ENCODE results near the gene PKD1.

PKD1 gene

GRCh38 chr16:2174396-2175131 is 38.9 kb upstream of the PKD1 start:
- no peak for FAIRE-seq
- TF ChIP-seq POLR2A (IDR thresholded peaks at IDR 0.05; ENCODE audit: low read depth, low read length): no peak
- DNase-seq (ENCODE audit: insufficient read length, low spot score): no peak

- FAIRE-seq (no peak), DNase-seq (ENCODE audit: insufficient read length, low spot score) (no peak)
- no peak for TF ChIP-seq POLR2A (IDR thresholded peaks at IDR 0.05; ENCODE audit: low read depth, low read length)
Measured at GRCh38 chr16:2173916-2174315, 38.2 kb upstream of the PKD1 start.

GRCh38 chr16:2173366-2173765 is 37.7 kb upstream of the PKD1 start:
- no peak for FAIRE-seq
- TF ChIP-seq POLR2A (IDR thresholded peaks at IDR 0.05; ENCODE audit: low read depth, low read length): no peak
- no peak for DNase-seq (ENCODE audit: insufficient read length, low spot score)

- DNase-seq (ENCODE audit: insufficient read length, low spot score) (no peak), FAIRE-seq (no peak)
- TF ChIP-seq POLR2A (IDR thresholded peaks at IDR 0.05; ENCODE audit: low read depth, low read length): no peak
Measured at GRCh38 chr16:2172688-2173335, 37.1 kb upstream of the PKD1 start.

GRCh38 chr16:2171601-2172178 is 36.0 kb upstream of the PKD1 start:
- FAIRE-seq (no peak), DNase-seq (ENCODE audit: insufficient read length, low spot score) (no peak)
- no peak for TF ChIP-seq POLR2A (IDR thresholded peaks at IDR 0.05; ENCODE audit: low read depth, low read length)

- no peak for TF ChIP-seq POLR2A (IDR thresholded peaks at IDR 0.05; ENCODE audit: low read depth, low read length)
- DNase-seq (ENCODE audit: insufficient read length, low spot score): no peak
- FAIRE-seq: no peak
Measured at GRCh38 chr16:2170587-2171435, 35.1 kb upstream of the PKD1 start.

- TF ChIP-seq POLR2A (IDR thresholded peaks at IDR 0.05; ENCODE audit: low read depth, low read length): no peak
- no peak for DNase-seq (ENCODE audit: insufficient read length, low spot score)
- FAIRE-seq: no peak
Measured at GRCh38 chr16:2170080-2170479, 34.4 kb upstream of the PKD1 start.

- DNase-seq (ENCODE audit: insufficient read length, low spot score): no peak
- no peak for TF ChIP-seq POLR2A (IDR thresholded peaks at IDR 0.05; ENCODE audit: low read depth, low read length)
- FAIRE-seq: no peak
Measured at GRCh38 chr16:2167068-2167638, 31.5 kb upstream of the PKD1 start.

- no peak for TF ChIP-seq POLR2A (IDR thresholded peaks at IDR 0.05; ENCODE audit: low read depth, low read length)
- DNase-seq (ENCODE audit: insufficient read length, low spot score) (no peak), FAIRE-seq (no peak)
Measured at GRCh38 chr16:2166263-2167067, 30.8 kb upstream of the PKD1 start.

- no peak for DNase-seq (ENCODE audit: insufficient read length, low spot score)
- FAIRE-seq: no peak
Measured at GRCh38 chr16:2165861-2166260, 30.2 kb upstream of the PKD1 start.

GRCh38 chr16:2163211-2163881 is 27.6 kb upstream of the PKD1 start:
- DNase-seq (ENCODE audit: insufficient read length, low spot score) (peak; percentile 61), FAIRE-seq (no peak)
- TF ChIP-seq POLR2A (IDR thresholded peaks at IDR 0.05; ENCODE audit: low read depth, low read length): no peak

More at GRCh38 chr16:2165861-2166260, 30.2 kb upstream of the PKD1 start:
- TF ChIP-seq POLR2A (IDR thresholded peaks at IDR 0.05; ENCODE audit: low read depth, low read length): no peak

GRCh38 chr16:2162676-2163118 is 27.0 kb upstream of the PKD1 start:
- TF ChIP-seq POLR2A (IDR thresholded peaks at IDR 0.05; ENCODE audit: low read depth, low read length): no peak
- DNase-seq (ENCODE audit: insufficient read length, low spot score): no peak
- no peak for FAIRE-seq

All from H54 (cell line).